ENCODE measurements around the gene ZMIZ1. TPM values are rescaled to one million over a fixed set of nuclear protein-coding genes. Genes with fewer than 3 reads are reported as not detected.

Gene ZMIZ1
- total RNA-seq, 1 donor from 2014 or later, result 66.3 TPM

DNA sequence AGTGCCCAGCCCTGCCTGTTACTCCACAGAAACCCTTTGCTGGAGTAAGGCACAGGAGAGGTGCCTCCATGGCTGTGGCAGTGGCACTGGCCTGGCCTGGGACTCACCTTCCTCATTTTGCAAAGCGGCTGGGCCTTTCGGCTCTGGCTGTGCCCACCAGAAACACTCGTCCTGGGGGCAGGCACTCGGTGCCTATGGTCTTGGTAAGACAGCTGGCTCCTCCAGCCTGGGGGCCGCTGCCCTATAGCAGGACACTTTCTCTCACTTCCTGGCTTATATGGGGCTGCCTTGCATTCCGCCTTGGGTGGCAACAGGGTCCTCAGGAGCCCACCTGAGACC lies 13.2 kb downstream of the ZMIZ1 start:
- Mint-ChIP-seq H3K4me3 (no peak overlapping the region), H3K9me3 (no peaks in the 10 kb centered on the region), H3K27me3 (peaks cover 2% of the 10 kb centered on the region), H3K36me3 (ENCODE audit: low read depth) (no peaks in the 10 kb centered on the region), H3K27ac (no peak overlapping the region), H3K4me1 (peaks cover 21% of the 10 kb centered on the region)
- no peak for DNase-seq
- intact Hi-C loops (cut with micrococcal nuclease), result no loop called here

DNA sequence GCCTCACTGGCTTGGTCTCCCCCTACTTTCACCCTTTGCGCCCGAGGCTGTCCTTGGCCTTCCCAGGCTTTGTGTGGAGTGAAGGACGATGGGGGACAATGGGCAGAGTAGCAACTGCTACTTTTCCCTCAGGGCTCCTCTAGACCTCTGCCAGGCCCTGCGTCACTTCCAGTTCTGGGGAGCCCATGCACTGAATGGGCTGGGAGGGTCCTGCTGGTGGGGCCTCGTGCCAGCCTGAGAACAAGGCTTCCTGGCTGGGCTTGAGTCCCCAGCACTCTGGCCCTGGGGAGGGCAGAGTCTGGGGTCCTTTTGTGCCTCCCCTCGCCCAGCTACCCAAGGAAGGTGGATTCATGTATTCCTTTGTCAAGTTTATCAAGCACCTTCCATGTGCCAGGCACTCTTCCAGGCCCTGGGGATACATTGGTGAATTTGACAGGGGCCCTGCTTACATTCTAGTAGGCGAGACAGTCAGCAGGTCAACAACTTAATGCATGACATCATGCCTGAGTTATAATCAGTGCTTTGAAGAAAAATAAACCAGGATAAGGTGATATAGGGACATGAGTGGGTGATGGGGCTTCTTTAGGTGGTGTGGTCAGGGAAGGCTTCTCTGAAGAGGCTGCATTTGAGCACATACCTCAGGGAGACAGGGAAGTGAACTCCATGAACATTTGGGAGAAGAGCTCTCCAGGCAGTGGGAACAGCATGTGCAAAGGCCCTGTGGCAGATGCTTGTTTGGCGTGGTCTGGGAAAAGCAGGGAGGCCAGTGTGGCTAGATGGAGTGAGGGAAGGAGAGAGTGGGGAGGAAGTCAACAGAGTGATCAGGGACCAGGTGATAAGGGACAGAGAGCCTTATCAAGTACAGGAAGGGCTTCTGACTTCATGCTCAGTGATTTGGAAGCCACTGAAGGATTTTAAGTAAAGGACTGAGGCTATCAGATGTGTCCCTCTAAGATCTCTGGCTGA lies 14.1 kb downstream of the ZMIZ1 start:
- H3K36me3 Mint-ChIP-seq (ENCODE audit: low read depth), result no peaks in the 10 kb centered on the region
- no peak overlapping the region for H3K27ac Mint-ChIP-seq
- H3K4me1 Mint-ChIP-seq, result peaks cover 21% of the 10 kb centered on the region
- H3K9me3 Mint-ChIP-seq, result no peaks in the 10 kb centered on the region
- intact Hi-C loops (cut with micrococcal nuclease), result no loop called here
- DNase-seq, result no peak
- H3K27me3 Mint-ChIP-seq, result peaks cover 2% of the 10 kb centered on the region
- H3K4me3 Mint-ChIP-seq, result no peak overlapping the region

DNA sequence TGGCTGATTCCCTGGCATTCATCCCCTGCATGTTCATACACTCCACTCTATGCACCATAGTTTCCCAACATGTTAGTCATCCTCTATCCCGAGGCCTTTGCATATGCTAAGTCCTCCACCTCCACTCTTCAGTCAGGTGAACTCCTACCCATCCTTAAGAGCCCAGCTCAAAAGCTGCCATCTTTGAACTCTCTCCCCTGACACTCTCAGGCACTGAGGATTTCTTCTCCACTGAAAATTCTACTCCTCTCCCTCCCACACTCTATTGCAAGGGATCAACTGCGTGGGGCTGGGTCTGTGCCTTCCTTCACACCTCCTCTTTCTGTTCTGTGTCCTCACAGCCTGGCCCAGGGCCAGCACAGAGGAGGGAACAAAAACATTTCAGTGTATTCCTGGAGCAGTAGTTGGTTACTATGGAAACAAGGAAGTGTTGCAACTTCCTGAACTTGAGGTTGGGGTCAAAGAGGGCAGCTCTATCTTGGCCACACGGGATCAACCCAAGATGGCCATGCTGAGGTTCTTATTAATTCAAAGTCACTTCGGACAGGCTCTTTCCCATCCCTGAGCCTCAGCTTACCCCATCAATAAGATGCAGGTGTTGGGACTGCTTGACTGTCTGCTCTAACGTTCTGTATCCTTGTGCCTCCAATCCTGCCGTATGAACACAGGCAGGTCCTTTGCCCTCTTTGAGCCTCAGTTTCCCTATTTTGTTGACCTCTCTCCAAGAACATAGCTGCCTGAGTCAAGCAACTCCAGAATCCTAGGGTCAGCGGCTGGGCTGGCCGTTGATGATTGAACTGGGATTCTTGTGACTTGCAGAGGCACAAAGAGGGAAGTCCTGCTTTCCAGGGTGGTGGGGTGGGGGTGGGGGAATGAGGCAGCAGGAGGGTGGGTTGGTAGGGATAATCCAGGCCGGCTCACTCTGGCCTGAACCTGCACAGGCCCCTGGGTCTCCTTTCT lies 15.5 kb downstream of the ZMIZ1 start:
- intact Hi-C loops (cut with micrococcal nuclease), result no loop called here
- Mint-ChIP-seq H3K4me1 (peaks cover 19% of the 10 kb centered on the region), H3K4me3 (no peak overlapping the region)

DNA sequence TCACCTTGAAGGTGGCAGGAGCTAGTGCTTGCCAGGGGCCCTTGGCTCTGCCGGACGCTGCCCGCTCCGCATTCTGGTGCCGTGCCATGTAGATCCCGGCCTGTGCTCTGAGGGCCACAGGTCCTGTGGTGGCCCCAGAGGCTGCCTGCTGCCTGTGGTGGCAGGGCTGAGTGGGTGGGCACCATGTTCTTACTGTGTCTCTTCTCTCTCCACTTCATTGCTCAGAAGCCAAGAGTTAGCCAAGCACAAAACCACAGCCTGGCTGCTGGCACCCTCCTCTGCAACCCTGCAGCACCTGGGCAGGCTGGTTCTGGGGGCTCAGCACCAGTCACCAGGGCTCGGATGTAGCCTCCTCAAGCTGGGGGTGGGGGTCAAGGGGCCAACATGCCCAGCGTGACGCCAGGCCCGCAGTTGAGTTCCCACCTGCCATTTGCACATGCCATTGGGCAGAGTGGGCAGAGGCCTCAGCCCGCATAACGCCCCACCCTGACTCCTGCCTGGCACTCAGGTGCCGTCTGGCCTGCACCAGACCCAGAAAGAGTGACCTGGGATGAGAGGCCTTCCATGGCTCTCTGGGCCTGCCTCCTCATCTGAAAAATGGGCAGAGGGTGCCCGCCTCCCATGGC lies 16.3 kb downstream of the ZMIZ1 start:
- Mint-ChIP-seq H3K27ac (peak overlapping the region; percentile 38), H3K36me3 (ENCODE audit: low read depth) (no peaks in the 10 kb centered on the region), H3K9me3 (no peaks in the 10 kb centered on the region), H3K27me3 (no peaks in the 10 kb centered on the region), H3K4me1 (peaks cover 19% of the 10 kb centered on the region), H3K4me3 (no peak overlapping the region)
- intact Hi-C loops (cut with micrococcal nuclease), result no loop called here
- no peak for DNase-seq

More for the DNA sequence above, 15.5 kb downstream of the ZMIZ1 start:
- H3K36me3 Mint-ChIP-seq (ENCODE audit: low read depth), result no peaks in the 10 kb centered on the region
- H3K27ac Mint-ChIP-seq, result peak overlapping the region; percentile 39
- no peaks in the 10 kb centered on the region for H3K27me3 Mint-ChIP-seq
- no peaks in the 10 kb centered on the region for H3K9me3 Mint-ChIP-seq
- peak; percentile 74 for DNase-seq

DNA sequence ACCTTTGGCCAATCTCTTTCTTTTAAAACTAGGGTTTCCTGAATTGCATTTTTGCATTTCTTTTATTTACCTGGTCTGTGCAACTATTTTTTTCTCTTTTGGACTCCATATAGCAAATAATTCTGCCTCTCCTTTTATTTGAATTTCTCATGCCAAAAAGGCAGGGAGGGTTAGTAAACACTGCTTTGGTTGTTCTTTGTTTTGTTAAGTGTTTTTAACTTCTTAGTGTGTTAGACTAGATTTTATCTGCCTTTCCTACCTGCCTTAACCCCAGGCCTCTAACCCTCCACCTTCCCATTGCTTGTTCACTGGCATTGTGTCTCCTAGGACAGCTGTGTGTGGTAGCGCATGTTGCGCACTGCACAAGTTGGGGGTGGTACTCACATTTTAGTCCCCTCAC lies 18.1 kb downstream of the ZMIZ1 start:
- Mint-ChIP-seq H3K36me3 (ENCODE audit: low read depth) (no peaks in the 10 kb centered on the region), H3K4me1 (peaks cover 28% of the 10 kb centered on the region), H3K4me3 (no peak overlapping the region), H3K9me3 (no peaks in the 10 kb centered on the region), H3K27ac (no peak overlapping the region), H3K27me3 (no peaks in the 10 kb centered on the region)
- no peak for DNase-seq
- intact Hi-C loops (cut with micrococcal nuclease), result no loop called here

DNA sequence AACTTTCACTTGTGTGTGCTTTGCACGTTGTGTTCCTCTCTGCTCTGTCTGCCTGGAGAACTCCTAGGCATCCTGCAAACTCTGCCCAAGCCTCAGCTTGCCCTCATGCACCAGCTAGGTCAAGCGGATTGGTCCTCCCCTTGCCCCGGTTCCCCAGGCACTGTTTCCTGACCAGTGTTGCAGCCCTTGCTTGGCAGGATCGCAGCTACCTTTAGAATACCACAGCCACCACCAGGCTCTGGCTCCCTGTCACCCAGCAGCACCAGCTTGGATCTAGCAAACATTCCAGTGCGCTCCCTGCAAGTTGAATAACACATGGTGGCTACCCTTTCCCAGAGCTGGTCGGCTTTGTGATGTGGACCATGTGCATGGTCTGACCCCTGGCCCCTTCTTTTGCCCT lies 19.0 kb downstream of the ZMIZ1 start:
- intact Hi-C loops (cut with micrococcal nuclease), result no loop called here
- Mint-ChIP-seq H3K27me3 (no peaks in the 10 kb centered on the region), H3K4me1 (peaks cover 33% of the 10 kb centered on the region), H3K36me3 (ENCODE audit: low read depth) (no peaks in the 10 kb centered on the region), H3K27ac (no peak overlapping the region), H3K4me3 (no peak overlapping the region), H3K9me3 (no peaks in the 10 kb centered on the region)
- DNase-seq, result no peak

DNA sequence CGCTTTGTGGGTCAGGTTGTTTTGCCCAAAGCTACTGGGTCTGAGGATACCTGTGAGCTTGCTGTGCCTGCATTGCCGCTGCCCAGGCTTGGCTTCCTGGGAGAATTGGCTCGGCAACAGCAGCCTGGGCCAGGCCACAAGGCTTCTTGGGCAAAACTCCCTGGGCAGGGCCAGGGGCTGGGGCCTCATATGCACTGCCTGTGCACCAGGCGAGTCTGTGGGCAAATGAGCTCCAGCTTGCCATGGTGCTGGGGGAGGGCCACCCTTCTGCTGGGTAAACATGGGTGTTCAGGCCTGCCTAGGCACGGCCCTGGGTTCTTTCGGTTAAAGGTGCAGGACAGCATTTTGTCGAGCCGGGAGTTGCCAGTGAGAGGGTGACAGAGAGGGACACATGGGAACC lies 19.4 kb downstream of the ZMIZ1 start:
- no peak for DNase-seq
- intact Hi-C loops (cut with micrococcal nuclease), result no loop called here
- Mint-ChIP-seq H3K27me3 (no peaks in the 10 kb centered on the region), H3K9me3 (no peaks in the 10 kb centered on the region), H3K4me1 (peaks cover 31% of the 10 kb centered on the region), H3K36me3 (ENCODE audit: low read depth) (no peaks in the 10 kb centered on the region), H3K27ac (no peak overlapping the region), H3K4me3 (no peak overlapping the region)

DNA sequence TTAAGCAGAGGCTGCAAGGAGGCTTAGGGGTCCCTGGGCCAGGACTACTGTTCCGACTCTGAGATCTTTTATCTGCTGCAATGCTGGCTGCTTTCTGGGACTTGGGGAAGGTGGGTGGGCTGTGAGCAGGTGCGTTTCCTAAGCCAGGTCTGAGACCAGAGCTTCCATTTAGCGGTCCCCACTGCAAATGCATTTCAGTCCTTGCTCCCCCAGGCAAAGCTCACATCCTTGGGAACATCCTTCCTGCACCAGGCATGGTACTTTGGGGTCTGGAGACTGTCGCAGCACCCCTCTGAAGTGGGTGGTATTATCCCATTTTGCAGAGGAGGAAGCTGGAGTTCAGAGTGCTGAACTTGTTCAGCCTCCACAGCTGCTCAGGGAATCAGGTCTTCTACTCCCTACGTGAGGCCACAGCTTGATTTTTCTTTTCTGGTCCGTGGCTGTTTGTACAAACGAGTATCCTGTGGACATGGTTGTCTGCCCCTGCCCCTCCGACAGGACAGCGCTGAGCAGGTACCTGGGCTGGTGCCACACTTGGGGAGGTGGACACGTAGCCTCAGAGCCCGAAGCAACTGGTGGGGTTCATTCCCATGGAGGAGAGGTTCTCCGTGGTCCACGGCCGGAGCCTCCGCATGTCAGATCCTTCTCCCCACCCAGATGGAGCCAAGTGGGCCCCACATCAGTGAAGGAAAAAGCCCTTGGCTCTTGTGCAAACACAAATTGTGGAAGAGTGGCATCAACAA lies 20.0 kb downstream of the ZMIZ1 start:
- no peak for DNase-seq
- no peaks in the 10 kb centered on the region for H3K27me3 Mint-ChIP-seq
- no peak overlapping the region for H3K4me3 Mint-ChIP-seq
- no peaks in the 10 kb centered on the region for H3K9me3 Mint-ChIP-seq
- no peaks in the 10 kb centered on the region for H3K36me3 Mint-ChIP-seq (ENCODE audit: low read depth)
- no peak overlapping the region for H3K27ac Mint-ChIP-seq
- H3K4me1 Mint-ChIP-seq, result peaks cover 33% of the 10 kb centered on the region
- intact Hi-C loops (cut with micrococcal nuclease), result no loop called here

DNA sequence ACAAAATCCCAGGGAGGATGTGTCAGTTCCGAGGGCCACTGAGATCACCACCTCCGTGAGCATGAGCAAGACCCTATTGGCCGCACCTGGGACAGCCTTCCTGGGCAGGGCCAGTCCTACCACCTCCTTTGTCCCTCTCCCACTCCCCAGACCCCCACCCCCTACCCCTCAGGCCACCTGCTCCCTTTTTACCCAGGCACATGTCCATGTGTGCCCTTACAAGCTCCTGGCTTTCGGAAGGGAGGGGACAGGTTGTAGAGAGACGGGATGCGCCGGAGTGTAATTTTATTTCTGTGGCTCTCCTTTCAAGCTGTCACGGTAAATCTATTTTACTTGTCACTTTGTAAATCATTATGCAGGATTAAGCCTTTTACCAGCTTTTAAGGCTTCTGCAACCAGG lies 20.9 kb downstream of the ZMIZ1 start:
- intact Hi-C loops (cut with micrococcal nuclease), result no loop called here
- peaks cover 27% of the 10 kb centered on the region for H3K4me1 Mint-ChIP-seq
- H3K4me3 Mint-ChIP-seq, result no peak overlapping the region
- no peaks in the 10 kb centered on the region for H3K9me3 Mint-ChIP-seq
- no peaks in the 10 kb centered on the region for H3K27me3 Mint-ChIP-seq
- H3K36me3 Mint-ChIP-seq (ENCODE audit: low read depth), result no peaks in the 10 kb centered on the region
- H3K27ac Mint-ChIP-seq, result no peak overlapping the region
- no peak for DNase-seq

DNA sequence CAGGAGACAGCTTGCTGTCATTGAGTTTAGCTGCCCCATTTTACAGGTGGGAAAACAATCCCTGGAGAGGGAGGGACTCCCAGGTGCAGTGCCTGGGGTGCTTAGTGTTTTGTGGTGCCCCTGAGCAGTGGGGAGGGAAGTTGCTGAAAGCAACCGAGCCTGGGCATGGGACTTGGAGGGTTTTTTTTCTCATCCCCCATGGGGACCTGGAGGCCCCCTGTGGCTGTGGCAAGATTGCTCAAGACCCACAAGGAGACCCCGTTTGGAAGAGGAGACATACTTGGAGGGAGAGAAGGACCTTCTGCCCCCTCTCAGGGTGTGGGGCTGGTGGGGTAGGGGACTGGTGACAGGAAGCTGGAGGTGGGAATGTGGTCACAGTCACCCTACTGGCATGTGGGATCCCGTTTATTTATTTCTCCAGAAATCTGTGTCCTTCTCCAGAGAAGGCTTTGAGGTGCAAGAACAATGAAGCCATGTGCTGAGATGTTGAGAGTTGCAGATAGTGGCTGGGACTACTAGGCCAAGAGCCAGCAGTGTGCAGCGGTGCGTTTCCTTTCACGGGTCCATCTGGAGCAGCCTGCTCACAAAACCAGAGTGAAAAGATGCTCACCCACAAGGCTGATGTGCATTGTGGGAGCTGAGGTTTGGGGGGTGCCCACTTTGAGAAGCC lies 21.5 kb downstream of the ZMIZ1 start:
- no peak for DNase-seq
- no peaks in the 10 kb centered on the region for H3K9me3 Mint-ChIP-seq
- H3K27me3 Mint-ChIP-seq, result no peaks in the 10 kb centered on the region
- intact Hi-C loops (cut with micrococcal nuclease), result no loop called here
- peaks cover 27% of the 10 kb centered on the region for H3K4me1 Mint-ChIP-seq
- no peak overlapping the region for H3K4me3 Mint-ChIP-seq
- no peaks in the 10 kb centered on the region for H3K36me3 Mint-ChIP-seq (ENCODE audit: low read depth)
- no peak overlapping the region for H3K27ac Mint-ChIP-seq

DNA sequence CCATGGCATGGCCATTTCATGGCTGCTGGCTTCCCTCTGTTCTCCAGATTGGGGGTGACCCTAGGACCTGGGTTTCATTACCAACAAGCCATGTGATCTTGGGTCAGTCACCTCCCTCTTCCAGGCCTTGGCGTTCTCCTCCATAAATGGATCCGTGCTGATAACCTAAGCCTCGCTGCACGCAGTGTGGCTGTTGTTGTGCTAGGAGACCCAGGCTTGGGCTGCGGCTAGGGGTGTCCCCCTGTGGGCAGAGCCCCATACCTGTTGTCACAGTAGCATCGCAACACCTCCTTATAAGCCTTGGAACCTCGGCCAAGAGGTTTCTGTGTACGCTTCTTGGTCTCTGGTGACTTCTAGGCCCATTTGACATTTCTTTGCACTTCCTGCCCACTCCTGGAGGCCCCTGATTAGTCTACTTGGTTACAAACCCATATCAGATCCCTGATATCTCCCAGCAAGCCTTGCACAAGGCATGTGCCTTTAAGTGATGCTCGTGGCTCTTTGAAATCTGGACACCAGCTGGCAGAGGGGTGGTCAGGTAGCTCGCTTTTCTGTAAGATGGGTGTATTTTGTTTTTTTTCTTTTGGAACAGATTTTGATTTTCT lies 23.6 kb downstream of the ZMIZ1 start:
- no peaks in the 10 kb centered on the region for H3K27me3 Mint-ChIP-seq
- H3K4me3 Mint-ChIP-seq, result no peak overlapping the region
- H3K36me3 Mint-ChIP-seq (ENCODE audit: low read depth), result no peaks in the 10 kb centered on the region
- H3K4me1 Mint-ChIP-seq, result peaks cover 23% of the 10 kb centered on the region
- intact Hi-C loops (cut with micrococcal nuclease), result no loop called here
- DNase-seq, result no peak
- no peak overlapping the region for H3K27ac Mint-ChIP-seq
- H3K9me3 Mint-ChIP-seq, result no peaks in the 10 kb centered on the region

DNA sequence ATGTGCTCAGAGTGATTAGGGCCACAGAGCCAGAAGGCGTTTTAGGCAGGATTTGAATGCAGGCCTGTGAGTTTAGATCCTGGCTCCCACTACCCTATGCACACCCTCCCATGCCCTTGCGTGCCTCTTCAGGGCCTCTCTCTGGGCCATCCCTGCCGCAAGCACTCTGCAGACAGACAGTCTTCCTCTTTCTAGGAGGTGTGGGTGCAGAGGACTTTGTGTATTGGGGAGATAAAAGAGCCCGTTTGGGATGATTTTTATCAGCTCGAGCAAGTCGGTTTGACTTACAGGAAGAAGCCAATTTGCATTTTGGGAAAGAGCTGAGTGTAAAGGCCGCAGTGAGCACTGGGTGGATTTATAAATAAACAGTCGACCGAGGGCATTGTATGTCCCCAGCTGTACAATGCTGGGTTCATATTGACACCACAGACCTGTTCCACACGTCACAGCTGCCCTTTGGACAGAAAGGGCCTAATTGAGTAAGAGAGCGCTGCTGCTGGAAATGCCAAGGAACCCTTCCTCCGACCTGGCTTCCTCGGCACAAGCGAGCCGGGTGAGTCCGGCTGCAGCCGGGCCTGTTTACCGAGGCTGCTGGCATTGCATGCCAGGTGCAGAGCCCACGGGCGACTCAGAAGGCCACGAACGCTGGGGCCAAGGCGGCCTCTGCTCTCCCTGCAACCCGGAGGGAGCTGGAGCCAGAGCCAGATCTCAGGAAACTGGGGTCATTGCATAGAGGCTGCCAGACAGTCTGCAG lies 25.1 kb downstream of the ZMIZ1 start:
- H3K36me3 Mint-ChIP-seq (ENCODE audit: low read depth), result no peaks in the 10 kb centered on the region
- H3K27ac Mint-ChIP-seq, result peak overlapping the region; percentile 64
- DNase-seq, result peak; percentile 64
- H3K4me3 Mint-ChIP-seq, result no peak overlapping the region
- no peaks in the 10 kb centered on the region for H3K27me3 Mint-ChIP-seq
- intact Hi-C loops (cut with micrococcal nuclease), result no loop called here
- H3K4me1 Mint-ChIP-seq, result peaks cover 23% of the 10 kb centered on the region
- no peaks in the 10 kb centered on the region for H3K9me3 Mint-ChIP-seq
